ENCODE results near the gene TBK1.

The TBK1 gene

DNA sequence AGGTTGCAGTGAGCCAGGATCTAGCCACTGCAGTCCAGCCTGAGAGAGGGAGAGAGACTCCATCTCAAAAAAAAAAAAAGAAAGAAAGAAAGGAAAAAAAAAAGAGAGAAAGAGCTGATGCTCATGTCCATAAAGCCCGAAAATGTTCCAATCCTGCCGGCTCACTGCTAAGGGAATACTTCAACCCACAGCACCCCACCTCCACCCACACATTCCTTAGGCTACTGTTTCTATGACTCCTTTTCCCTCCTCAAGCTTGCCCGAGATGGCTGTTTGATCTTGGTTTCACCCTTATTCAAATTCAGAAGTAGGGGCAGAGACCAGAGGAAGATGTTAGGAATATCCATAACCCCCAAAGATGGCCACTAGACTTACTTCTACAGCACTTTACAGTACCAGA is 98.8 kb downstream of the TBK1 start:
- no peak for DNase-seq

- no peak for DNase-seq
These were observed 99.8 kb downstream of the TBK1 start for GRCh38 chr12:64551676-64552075.
